HCT116 (cell line): Measurements from ENCODE around the gene DLG4. TPM values are rescaled to one million over a fixed set of nuclear protein-coding genes. Genes with fewer than 3 reads are reported as not detected.

Experiments
- ATAC-seq: fragments of 200-7000 bp; cut with Tn5 transposase; 2 replicates; pipeline ENCODE4 v1.9.1; 2020; ENCODE audit warnings: mild to moderate bottlenecking, moderate library complexity
- BruUV-seq: library from RNA; stranded (reverse); fragments of 400-500 nt; replicated peaks from 2 replicates; lab custom pipeline; 2021; lab: Mats Ljungman, UMichigan
- CTCF ChIA-PET: fragments of 300-600 bp; sonication (Branson Sonifier 250); formaldehyde crosslinking; loops from one replicate; lab custom pipeline; 2021; ENCODE audit warnings: antibody characterized with exemption; lab: Charles Lee
- POLR2A ChIA-PET: fragments of 300-600, 350-600 bp; sonication (Branson Sonifier 250); formaldehyde crosslinking; loops from one replicate; lab custom pipeline; 2021; ENCODE audit warnings: antibody characterized with exemption; lab: Charles Lee
- RAD21 ChIA-PET, 2 experiments: fragments of 300-600 bp; sonication (Branson Sonifier 250); formaldehyde crosslinking; loops; one replicate each; lab custom pipeline; 2023; ENCODE audit warnings: low total read pairs in 2 of 2; ENCODE audit not compliant: uncharacterized antibody in 2 of 2, unreplicated experiment in 2 of 2, low non-redundant PET in 1 of 2; lab: Charles Lee
- DNase-seq: peaks from one replicate; pipeline ENCODE4 v3.0.0-alpha.2; 2010; ENCODE audit warnings: low read depth, low spot score
- H2AFZ ChIP-seq: fragments of 200-600 bp; shearing (Covaris generic), sonication (generic); 2 replicates; pipeline ENCODE4 v1.6.1; 2017; ENCODE audit warnings: low read depth, mixed run types, mixed read lengths, antibody characterized with exemption, low read length; ENCODE audit not compliant: poor library complexity, severe bottlenecking
- H3K27ac ChIP-seq: 2 replicates; pipeline ENCODE4 v1.5.1; 2012; ENCODE audit warnings: low read depth, low read length
- H3K27me3 ChIP-seq: fragments of 200-600 bp; sonication (generic); 2 replicates; pipeline ENCODE4 v1.6.1; 2016; ENCODE audit warnings: mixed run types, low read length, mixed read lengths; ENCODE audit not compliant: insufficient read depth
- H3K36me3 ChIP-seq, 2 experiments: fragments of 200-500 bp in 1 of 2; fragments of 200-600 bp in 1 of 2; sonication (Bioruptor generic) in 1 of 2; sonication (generic) in 1 of 2; 2 replicates each; pipeline versions ENCODE4 v1.5.1 to v1.6.1; 2014 to 2016; ENCODE audit warnings: low read length in 2 of 2, inconsistent platforms in 1 of 2, mixed read lengths in 1 of 2, mixed run types in 1 of 2; ENCODE audit not compliant: insufficient read depth in 2 of 2, control insufficient read depth in 1 of 2
- H3K4me1 ChIP-seq, 2 experiments: fragments of 200-600 bp in 1 of 2; sonication (generic) in 1 of 2; 2 replicates each; pipeline versions ENCODE4 v1.5.1 to v1.6.1; 2012 to 2017; ENCODE audit warnings: low read length in 2 of 2, inconsistent platforms in 1 of 2, mild to moderate bottlenecking in 1 of 2, mixed read lengths in 1 of 2, mixed run types in 1 of 2, moderate library complexity in 1 of 2; ENCODE audit not compliant: insufficient read depth in 2 of 2, control insufficient read depth in 1 of 2
- H3K4me2 ChIP-seq: fragments of 200-600 bp; sonication (generic); 2 replicates; pipeline ENCODE4 v1.6.1; 2017; ENCODE audit warnings: mixed run types, low read length, mixed read lengths
- H3K4me3 ChIP-seq, 2 experiments: fragments of 200-600 bp in 1 of 2; sonication (generic) in 1 of 2; replicated peaks in 1 of 2; 2 replicates each; pipeline ENCODE4 v1.5.1; 2011 to 2016; ENCODE audit warnings: low read length in 2 of 2, control low read depth in 1 of 2, low read depth in 1 of 2, mild to moderate bottlenecking in 1 of 2, mixed read lengths in 1 of 2, mixed run types in 1 of 2
- H3K79me2 ChIP-seq: fragments of 200-600 bp; sonication (generic); 2 replicates; pipeline ENCODE4 v1.6.1; 2017; ENCODE audit warnings: mild to moderate bottlenecking, mixed run types, low read length, moderate library complexity, mixed read lengths; ENCODE audit not compliant: insufficient read depth
- H3K9ac ChIP-seq: fragments of 200-600 bp; sonication (generic); 2 replicates; pipeline ENCODE4 v1.6.1; 2016; ENCODE audit warnings: low read length, mixed read lengths
- H3K9me2 ChIP-seq: fragments of 200-600 bp; sonication (generic), shearing (Covaris generic); 2 replicates; pipeline ENCODE4 v1.6.1; 2017; ENCODE audit warnings: mixed run types, mild to moderate bottlenecking, moderate library complexity; ENCODE audit not compliant: insufficient read depth
- H3K9me3 ChIP-seq, 2 experiments: fragments of 200-500 bp in 1 of 2; fragments of 200-600 bp in 1 of 2; sonication (Bioruptor generic) in 1 of 2; sonication (generic) in 1 of 2; 2 replicates each; pipeline ENCODE4 v1.6.1; 2014 to 2017; ENCODE audit warnings: low read length in 2 of 2, mixed read lengths in 2 of 2, inconsistent platforms in 1 of 2, low read depth in 1 of 2, mild to moderate bottlenecking in 1 of 2, mixed run types in 1 of 2, moderate library complexity in 1 of 2; ENCODE audit not compliant: control insufficient read depth in 1 of 2, insufficient read depth in 1 of 2
- H4K20me1 ChIP-seq: fragments of 200-600 bp; sonication (generic), shearing (Covaris generic); 2 replicates; pipeline ENCODE4 v1.6.1; 2017; ENCODE audit warnings: mixed run types, mild to moderate bottlenecking, moderate library complexity; ENCODE audit not compliant: insufficient read depth
- EGR1 ChIP-seq: IDR thresholded peaks from 2 replicates; pipeline ENCODE4 v1.6.1; 2012; ENCODE audit warnings: low read depth
- EZH2phosphoT487 ChIP-seq: fragments of 200-600 bp; IDR thresholded peaks from 2 replicates; pipeline ENCODE4 v1.6.1; 2018; ENCODE audit warnings: antibody characterized with exemption, borderline replicate concordance
- JUND ChIP-seq: IDR thresholded peaks from 2 replicates; pipeline ENCODE4 v1.6.1; 2012
- POLR2A ChIP-seq: IDR thresholded peaks from 2 replicates; pipeline ENCODE4 v1.7.0; 2011; ENCODE audit warnings: borderline replicate concordance; ENCODE audit not compliant: insufficient read depth, insufficient read length; ENCODE audit errors: extremely low read depth
- POLR2AphosphoS5 ChIP-seq: IDR thresholded peaks from 2 replicates; pipeline ENCODE4 v1.6.1; 2011; ENCODE audit warnings: mild to moderate bottlenecking, low read depth, low read length, moderate library complexity
- RAD21 ChIP-seq: IDR thresholded peaks from 2 replicates; pipeline ENCODE4 v1.6.1; 2012; ENCODE audit warnings: low read depth, mild to moderate bottlenecking
- SP1 ChIP-seq: IDR thresholded peaks from 2 replicates; pipeline ENCODE4 v1.6.1; 2012; ENCODE audit warnings: low read depth
- YY1 ChIP-seq: IDR thresholded peaks from 2 replicates; pipeline ENCODE4 v1.6.1; 2011; ENCODE audit warnings: low read length, low read depth, moderate library complexity, mild to moderate bottlenecking; ENCODE audit not compliant: insufficient replicate concordance; ENCODE audit errors: extremely low read depth
- ZBTB33 ChIP-seq: IDR thresholded peaks from 2 replicates; pipeline ENCODE4 v1.6.1; 2011; ENCODE audit warnings: mild to moderate bottlenecking, low read length, moderate library complexity; ENCODE audit not compliant: insufficient replicate concordance; ENCODE audit errors: extremely low read depth
- intact Hi-C: fragments of 100-400 bp; cut with micrococcal nuclease; formaldehyde crosslinking; loops from 2 replicates; pipeline ENCODE4 v1.10.0; 2022
- total RNA-seq: library from RNA; stranded (reverse); gene quantifications from one replicate; pipeline ENCODE4 v1.2.1, GENCODE V29; 2021; ENCODE audit not compliant: unreplicated experiment

DLG4 gene
- total RNA-seq, 1 experiment from 2014 or later: 15.0 TPM

- ChIA-PET RAD21 (no interaction called here), CTCF (no interaction called here), POLR2A (interaction anchor here (1.1 to 2.9 kb wide), 2 partner anchors 22 to 53 kb away, joined by 4 to 13 read pairs; partner anchors contain the start of genes ACADVL and DLG4)
- peak overlapping the region; percentile 41 for H3K9ac ChIP-seq
- H3K4me3 ChIP-seq: peak overlapping the region in 1 of 2 experiments; percentile 40; a peak in 2 of 4 replicates
- no peaks in the 10 kb centered on the region for H3K9me2 ChIP-seq
- no peaks in the 10 kb centered on the region for H3K27me3 ChIP-seq
- H3K4me1 ChIP-seq: peaks cover 31 to 54% of the 10 kb centered on the region in 2 experiments
- no peaks in the 10 kb centered on the region for H3K9me3 ChIP-seq
- peak overlapping the region; percentile 92 for H3K27ac ChIP-seq
- H3K79me2 ChIP-seq: peaks cover 51% of the 10 kb centered on the region
- no peak for TF ChIP-seq YY1
- no peak for TF ChIP-seq POLR2A
- no peak for TF ChIP-seq EZH2phosphoT487
- TF ChIP-seq EGR1: no peak
- TF ChIP-seq JUND: no peak
- TF ChIP-seq SP1: no peak
- no peak for TF ChIP-seq ZBTB33
- no peak for TF ChIP-seq RAD21
- no peak for TF ChIP-seq POLR2AphosphoS5
- intact Hi-C loops: no loop called here
- peaks cover 21 to 39% of the 10 kb centered on the region in 2 experiments for H3K36me3 ChIP-seq
- ATAC-seq: no peak
- DNase-seq: no peak
- no peak overlapping the region for H2AFZ ChIP-seq
- no peaks in the 10 kb centered on the region for H4K20me1 ChIP-seq
- peak overlapping the region; percentile 79 for H3K4me2 ChIP-seq
- no TSS peak for BruUV-seq
Observed at GRCh38 chr17:7240375-7240774, 20.7 kb upstream of the DLG4 start.
